Measurements from ENCODE around the gene RELN.

DNA sequence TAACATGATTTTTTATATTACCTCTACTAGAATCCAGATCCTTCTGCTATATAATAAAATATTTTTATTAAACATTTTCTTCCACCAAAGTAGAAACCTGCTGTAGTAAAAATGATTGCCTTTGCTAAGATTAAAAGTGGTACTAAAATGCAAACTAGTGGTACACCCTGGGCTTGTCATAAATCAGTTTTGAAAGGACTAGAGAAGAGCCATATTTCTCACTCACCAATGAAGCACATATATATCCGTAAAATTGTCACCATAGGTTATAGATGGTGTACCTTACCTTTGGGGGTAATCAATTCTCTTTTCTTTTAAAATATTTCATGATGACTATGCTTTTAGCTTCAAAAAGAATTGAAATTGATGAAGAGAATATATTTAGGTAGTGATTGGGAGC lies 290.4 kb downstream of the RELN start:
- TF ChIP-seq, protein P1, sequence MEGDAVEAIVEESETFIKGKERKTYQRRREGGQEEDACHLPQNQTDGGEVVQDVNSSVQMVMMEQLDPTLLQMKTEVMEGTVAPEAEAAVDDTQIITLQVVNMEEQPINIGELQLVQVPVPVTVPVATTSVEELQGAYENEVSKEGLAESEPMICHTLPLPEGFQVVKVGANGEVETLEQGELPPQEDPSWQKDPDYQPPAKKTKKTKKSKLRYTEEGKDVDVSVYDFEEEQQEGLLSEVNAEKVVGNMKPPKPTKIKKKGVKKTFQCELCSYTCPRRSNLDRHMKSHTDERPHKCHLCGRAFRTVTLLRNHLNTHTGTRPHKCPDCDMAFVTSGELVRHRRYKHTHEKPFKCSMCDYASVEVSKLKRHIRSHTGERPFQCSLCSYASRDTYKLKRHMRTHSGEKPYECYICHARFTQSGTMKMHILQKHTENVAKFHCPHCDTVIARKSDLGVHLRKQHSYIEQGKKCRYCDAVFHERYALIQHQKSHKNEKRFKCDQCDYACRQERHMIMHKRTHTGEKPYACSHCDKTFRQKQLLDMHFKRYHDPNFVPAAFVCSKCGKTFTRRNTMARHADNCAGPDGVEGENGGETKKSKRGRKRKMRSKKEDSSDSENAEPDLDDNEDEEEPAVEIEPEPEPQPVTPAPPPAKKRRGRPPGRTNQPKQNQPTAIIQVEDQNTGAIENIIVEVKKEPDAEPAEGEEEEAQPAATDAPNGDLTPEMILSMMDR (IDR thresholded peaks at IDR 0.05), result no peak
- TF ChIP-seq POLR2A (IDR thresholded peaks at IDR 0.05), result no peak
- TF ChIP-seq POLR2AphosphoS5 (IDR thresholded peaks at IDR 0.05), result no peak
